Measurements from ENCODE around the gene PLCG1.
A peak's percentile ranks its signal among the peaks of the same experiment; 100 is the strongest.

PLCG1 gene

GRCh38 chr20:41139227-41140093, 2.1 kb downstream of the PLCG1 start:
- peak overlapping the region; percentile 75 for H3K4me3 ChIP-seq (ENCODE audit: low read length)

GRCh38 chr20:41140226-41141133, 3.1 kb downstream of the PLCG1 start:
- H3K4me3 ChIP-seq (ENCODE audit: low read length), result no peak overlapping the region
- no peak for TF ChIP-seq CTCF (conservative IDR thresholded peaks at IDR 0.05; ENCODE audit: low read depth, low read length)
- DNase-seq (ENCODE audit: low read depth), result no peak

More at GRCh38 chr20:41139227-41140093, 2.1 kb downstream of the PLCG1 start:
- no peak for DNase-seq (ENCODE audit: low read depth)
- no peak for TF ChIP-seq CTCF (conservative IDR thresholded peaks at IDR 0.05; ENCODE audit: low read depth, low read length)

GRCh38 chr20:41141153-41141815, 3.9 kb downstream of the PLCG1 start:
- TF ChIP-seq CTCF (conservative IDR thresholded peaks at IDR 0.05; ENCODE audit: low read depth, low read length), result no peak
- no peak overlapping the region for H3K4me3 ChIP-seq (ENCODE audit: low read length)

GRCh38 chr20:41142245-41142644, 4.9 kb downstream of the PLCG1 start:
- DNase-seq (ENCODE audit: low read depth), result no peak
- no peak overlapping the region for H3K4me3 ChIP-seq (ENCODE audit: low read length)
- no peak for TF ChIP-seq CTCF (conservative IDR thresholded peaks at IDR 0.05; ENCODE audit: low read depth, low read length)

More at GRCh38 chr20:41141153-41141815, 3.9 kb downstream of the PLCG1 start:
- DNase-seq (ENCODE audit: low read depth), result no peak

GRCh38 chr20:41142919-41143318, 5.6 kb downstream of the PLCG1 start:
- H3K4me3 ChIP-seq (ENCODE audit: low read length), result no peak overlapping the region
- no peak for TF ChIP-seq CTCF (conservative IDR thresholded peaks at IDR 0.05; ENCODE audit: low read depth, low read length)
- no peak for DNase-seq (ENCODE audit: low read depth)

GRCh38 chr20:41143354-41143753, 6.0 kb downstream of the PLCG1 start:
- DNase-seq (ENCODE audit: low read depth), result no peak
- no peak overlapping the region for H3K4me3 ChIP-seq (ENCODE audit: low read length)
- TF ChIP-seq CTCF (conservative IDR thresholded peaks at IDR 0.05; ENCODE audit: low read depth, low read length), result no peak

Measured in retinal pigment epithelial cell (primary cell).